Fibroblast of the aortic adventitia (primary cell): ENCODE results near the gene LMTK2. TPM values are rescaled to one million over a fixed set of nuclear protein-coding genes. Genes with fewer than 3 reads are reported as not detected.

Experiments used
- DNase-seq: peaks from one replicate; pipeline ENCODE4 v3.0.0-alpha.2; 2010; ENCODE audit warnings: low read depth
- H3K4me3 ChIP-seq: 2 replicates; pipeline ENCODE4 v1.5.1; 2011; ENCODE audit warnings: low read depth, mild to moderate bottlenecking, control low read depth, low read length, moderate library complexity
- CTCF ChIP-seq: IDR thresholded peaks from 2 replicates; pipeline ENCODE4 v1.5.1; 2011; ENCODE audit warnings: mild to moderate bottlenecking, low read length, control low read depth, inconsistent platforms; ENCODE audit not compliant: insufficient read depth
- total RNA-seq: library from RNA; depleted of rRNA; stranded (reverse); fragments of >200 nt; gene quantifications from 2 replicates; pipeline ENCODE4 v1.2.3, GENCODE V29; 2012; ENCODE audit warnings: low replicate concordance

The LMTK2 gene
- total RNA-seq, 1 donor: 10.8 TPM

- TF ChIP-seq CTCF: no peak
- peak overlapping the region; percentile 96 for H3K4me3 ChIP-seq
- no peak for DNase-seq
These were observed 144.6 kb downstream of the LMTK2 start for GRCh38 chr7:98251231-98251600.

GRCh38 chr7:98251601-98252424, 145.2 kb downstream of the LMTK2 start, which contains the start of gene TECPR1:
TSS of gene TECPR1 (minus strand) at chr7:98252232. CDS start at chr7:98246146, 6,086 bp downstream.
- DNase-seq: peak; percentile 86
- H3K4me3 ChIP-seq: peak within 1 kb of the TSS; percentile 96
- no peak for TF ChIP-seq CTCF

- peak; percentile 18 for DNase-seq
- peak; percentile 5 for TF ChIP-seq CTCF
- H3K4me3 ChIP-seq: peak overlapping the region; percentile 96
These were observed 145.9 kb downstream of the LMTK2 start for GRCh38 chr7:98252425-98253054.

GRCh38 chr7:98254516-98254915, 147.9 kb downstream of the LMTK2 start:
- H3K4me3 ChIP-seq: no peak overlapping the region
- no peak for DNase-seq

GRCh38 chr7:98254951-98255610, 148.4 kb downstream of the LMTK2 start:
- H3K4me3 ChIP-seq: no peak overlapping the region
- DNase-seq: no peak
- TF ChIP-seq CTCF: no peak

More at GRCh38 chr7:98254516-98254915, 147.9 kb downstream of the LMTK2 start:
- TF ChIP-seq CTCF: no peak

- TF ChIP-seq CTCF: no peak
- no peak for DNase-seq
- H3K4me3 ChIP-seq: no peak overlapping the region
These were observed 149.8 kb downstream of the LMTK2 start for GRCh38 chr7:98256431-98256830.
